Fibroblast of skin of left quadriceps (primary cell): Measurements from ENCODE around the gene MOCS1.
"Not testable (repeated sequence)": the region's sequence is repeated elsewhere in the genome, so short reads cannot be mapped to it uniquely, and the experiment has no call there.

Experiments used
- DNase-seq, 2 experiments: peaks; one replicate each; pipeline ENCODE4 v3.0.0-alpha.2; 2013; ENCODE audit warnings: low read depth in 2 of 2

MOCS1 gene

GRCh38 chr6:39934131-39934757 lies at the start of gene MOCS1:
MOCS1 (minus strand) TSS chr6:39934462; CDS start chr6:39934417, 45 bp downstream.
- no peak for DNase-seq

DNA sequence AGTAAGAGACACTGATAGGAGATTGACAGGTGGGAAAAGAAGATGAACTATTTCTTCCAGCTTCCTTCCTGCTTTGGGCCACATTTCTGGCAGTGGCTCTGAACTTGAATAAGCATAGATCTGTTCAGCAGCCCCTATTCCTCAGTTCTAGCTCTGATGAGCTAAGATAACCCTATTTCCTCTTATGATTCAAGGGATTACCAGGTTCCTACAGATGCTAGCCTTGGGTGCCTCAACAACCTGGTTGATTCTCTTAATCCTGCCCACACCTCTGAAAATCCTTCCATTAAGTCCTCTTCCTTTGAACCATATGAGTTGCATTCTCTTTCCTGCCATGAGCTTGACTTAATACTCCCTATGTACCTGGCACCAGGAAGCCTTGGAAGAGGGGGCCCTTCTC lies 49.8 kb upstream of the MOCS1 start:
- no peak for DNase-seq

- DNase-seq = no peak
Observed at GRCh38 chr6:39983193-39983592, 48.9 kb upstream of the MOCS1 start.

DNA sequence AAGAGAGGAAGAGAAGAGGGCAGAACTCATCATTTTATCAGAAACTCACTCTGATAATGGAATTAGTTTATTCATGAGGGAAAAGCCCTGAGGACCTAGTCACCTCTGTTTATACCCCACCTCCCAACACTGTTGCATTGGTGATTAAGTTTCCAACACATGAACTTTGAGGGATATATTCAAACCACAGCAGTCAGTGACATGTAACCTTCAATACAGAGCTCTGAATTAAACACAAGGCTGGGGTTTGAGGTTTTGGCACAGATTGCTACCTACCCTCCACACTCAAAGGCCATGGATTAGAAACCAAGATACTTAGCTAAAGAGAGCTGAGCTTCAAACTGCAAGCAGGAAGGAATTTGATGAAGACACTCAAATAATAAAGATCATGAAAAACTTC lies 48.5 kb upstream of the MOCS1 start:
- no peak for DNase-seq

DNA sequence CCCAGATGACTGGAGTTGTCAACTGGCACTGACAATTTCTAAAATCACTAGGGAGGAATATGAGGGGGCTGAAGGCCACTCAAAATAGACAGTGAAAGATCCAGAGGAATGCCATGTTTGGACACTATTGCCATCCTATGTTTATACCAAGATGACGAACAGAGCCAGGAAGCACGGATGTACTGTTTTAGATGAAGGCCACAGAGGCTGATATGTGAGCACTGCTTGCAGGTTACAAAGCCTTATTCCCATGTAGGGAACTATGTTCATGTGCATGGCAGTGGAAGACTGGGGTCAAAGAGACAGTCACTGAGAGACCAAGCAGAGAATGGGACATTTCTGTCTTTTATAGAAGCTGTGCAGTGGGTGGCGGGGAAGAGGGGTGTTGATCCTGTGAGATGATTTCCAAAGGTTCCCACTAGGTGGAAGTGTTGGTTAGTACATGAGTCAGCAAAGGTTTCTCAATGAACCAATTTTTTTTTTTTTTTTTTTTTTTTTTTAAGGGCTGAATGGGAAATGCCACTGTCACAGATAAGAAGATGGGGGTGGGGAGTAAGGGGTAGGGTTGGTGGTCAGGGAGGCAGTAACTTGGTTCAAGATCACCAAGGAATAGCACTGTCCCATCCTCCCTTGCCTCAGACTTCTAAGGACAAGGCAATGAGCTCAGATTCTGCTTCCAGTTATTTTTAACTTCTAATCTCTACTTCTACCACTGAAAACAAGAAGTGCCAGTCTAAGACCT lies 46.7 kb upstream of the MOCS1 start:
- peak; percentile 15 for DNase-seq

DNA sequence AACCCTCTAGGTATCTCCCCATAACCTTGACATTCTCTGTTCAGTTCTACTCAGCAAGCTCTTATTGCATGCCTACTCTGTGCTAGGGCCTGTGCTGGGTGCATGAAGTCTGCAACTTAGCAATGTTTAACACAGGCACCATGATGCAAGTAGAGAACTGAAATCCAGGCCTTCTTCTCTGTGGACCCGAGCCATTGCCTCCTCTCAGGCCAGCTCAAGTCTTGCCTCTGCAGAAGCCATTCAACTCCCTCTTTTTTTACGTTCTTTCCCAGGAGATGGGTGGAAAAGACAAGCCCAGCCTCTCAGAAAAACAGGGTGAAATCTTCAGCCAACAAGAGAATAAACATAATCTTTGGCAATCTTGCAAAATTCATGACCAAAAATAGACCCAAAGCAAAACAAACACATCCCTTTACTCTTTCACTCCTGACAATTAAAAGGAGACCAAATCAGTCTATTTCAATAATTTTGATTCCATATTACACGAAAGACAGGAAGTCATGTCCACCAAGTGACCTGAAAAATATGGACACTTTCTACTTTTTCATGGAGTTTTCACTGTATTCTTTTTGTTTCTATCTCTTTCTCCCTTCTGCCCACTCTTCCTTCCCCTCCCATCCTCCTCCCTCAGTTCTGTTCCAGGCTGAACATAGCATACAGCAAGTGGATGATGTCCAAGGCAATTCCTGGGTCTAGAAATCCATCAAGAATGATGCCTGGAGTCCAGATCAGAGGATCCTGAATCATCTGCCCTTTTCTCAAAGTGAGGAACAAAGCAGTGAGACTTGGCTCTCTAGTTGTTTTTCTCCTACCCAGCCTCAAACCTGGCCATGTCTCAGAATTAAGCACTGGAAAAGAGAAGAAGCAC lies 45.4 kb upstream of the MOCS1 start:
- no peak for DNase-seq

- no peak for DNase-seq
Observed at GRCh38 chr6:39978240-39978639, 44.0 kb upstream of the MOCS1 start.

- no peak for DNase-seq
Observed at GRCh38 chr6:39973661-39974060, 39.4 kb upstream of the MOCS1 start.

GRCh38 chr6:39972717-39973116 lies 38.5 kb upstream of the MOCS1 start:
- not testable (repeated sequence) for DNase-seq

DNA sequence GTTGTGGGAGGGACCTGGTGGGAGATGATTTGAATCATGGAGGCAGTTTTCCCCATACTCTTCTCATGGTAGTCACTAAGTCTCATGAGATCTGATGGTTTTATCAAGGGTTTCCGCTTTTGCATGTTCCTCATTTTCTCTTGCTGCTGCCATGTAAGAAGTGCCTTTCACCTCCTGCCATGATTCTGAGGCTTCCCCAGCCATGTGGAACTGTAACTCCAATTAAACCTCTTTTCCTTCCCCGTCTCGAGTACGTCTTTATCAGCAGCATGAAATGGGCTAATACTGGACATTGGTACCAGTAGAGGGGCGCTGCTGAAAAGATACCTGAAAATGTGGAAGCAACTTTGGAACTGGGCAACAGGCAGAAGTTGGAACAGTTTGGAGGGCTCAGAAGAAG lies 36.9 kb upstream of the MOCS1 start:
- DNase-seq = not testable (repeated sequence)

DNA sequence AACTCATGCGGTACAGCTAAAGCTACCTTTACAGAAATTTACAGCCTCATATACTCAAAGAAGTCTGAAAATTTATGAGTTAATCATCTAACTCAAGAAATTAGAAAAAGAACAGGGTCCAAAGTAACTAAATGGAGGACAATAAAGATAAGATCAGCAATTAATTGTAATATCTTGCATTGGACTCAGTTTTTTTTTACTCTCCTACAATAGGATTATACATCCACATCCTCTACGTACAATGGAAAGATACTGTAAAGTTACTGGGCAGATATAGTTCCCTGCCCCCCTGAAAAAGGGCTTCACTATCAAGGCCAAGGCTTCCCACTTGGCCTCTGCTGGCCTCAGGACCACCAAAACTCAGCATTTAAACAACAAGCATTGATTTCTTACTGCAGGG lies 31.5 kb upstream of the MOCS1 start:
- no peak for DNase-seq

- DNase-seq = no peak
Observed at GRCh38 chr6:39964530-39964929, 30.3 kb upstream of the MOCS1 start.

GRCh38 chr6:39964094-39964493 lies 29.8 kb upstream of the MOCS1 start:
- no peak for DNase-seq

DNA sequence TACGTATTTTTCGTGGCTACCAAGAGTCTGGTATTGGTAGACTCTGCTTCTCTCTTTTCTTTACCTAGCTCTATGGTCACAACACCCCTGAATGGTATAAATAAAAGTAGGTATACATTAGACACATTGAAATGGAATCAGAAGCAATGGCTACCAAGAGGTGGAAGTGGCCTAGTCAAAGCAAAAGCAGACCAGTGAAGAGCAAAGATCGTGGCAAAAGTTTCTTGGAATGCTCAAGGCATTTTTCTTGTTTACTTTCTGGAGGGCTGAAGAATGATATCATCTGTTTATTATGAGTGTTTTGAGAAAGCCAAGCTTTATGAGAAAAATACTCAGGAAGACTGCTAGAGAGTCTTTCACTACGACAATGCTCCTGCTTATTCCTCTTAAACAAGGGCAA lies 28.6 kb upstream of the MOCS1 start:
- no peak for DNase-seq

DNA sequence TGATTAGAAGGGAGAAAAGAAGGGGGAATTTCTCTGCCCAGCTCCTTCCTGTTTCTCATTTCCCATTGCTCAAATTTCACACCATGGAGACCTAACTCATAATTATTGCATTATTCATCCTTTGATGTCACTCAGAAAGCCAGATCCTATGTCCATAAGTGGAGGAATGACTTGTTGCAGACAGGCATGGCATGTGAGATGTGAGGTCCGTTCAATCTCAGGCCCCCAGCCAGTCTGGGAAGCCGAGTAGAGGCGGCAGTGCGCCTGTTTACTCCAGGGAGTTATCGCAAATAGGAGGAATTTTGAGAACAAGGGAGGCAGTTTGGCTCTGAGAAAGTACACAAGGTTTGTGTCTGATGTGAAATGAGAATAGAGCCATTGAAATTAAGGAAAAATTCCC lies 26.9 kb upstream of the MOCS1 start:
- peak; percentile 13 to 19 for DNase-seq

DNA sequence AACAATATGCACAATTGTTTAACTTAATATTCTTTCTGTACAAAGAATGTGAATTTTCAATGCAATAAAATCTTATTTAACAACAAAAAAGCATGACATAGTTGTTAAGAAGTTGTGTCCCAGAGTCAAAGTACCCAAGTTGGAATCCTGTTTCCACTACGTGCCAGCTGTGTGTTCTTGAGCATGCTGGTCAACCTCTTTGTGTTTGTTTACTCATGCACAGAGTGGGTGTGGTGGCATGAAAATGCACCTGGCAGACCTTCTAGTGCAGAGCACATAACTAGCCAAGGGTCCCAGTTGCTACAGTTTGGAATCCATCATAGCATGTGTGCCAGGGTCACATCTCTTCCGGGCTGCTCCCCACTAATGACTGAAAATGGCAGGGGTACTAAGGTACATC lies 24.7 kb upstream of the MOCS1 start:
- no peak for DNase-seq

DNA sequence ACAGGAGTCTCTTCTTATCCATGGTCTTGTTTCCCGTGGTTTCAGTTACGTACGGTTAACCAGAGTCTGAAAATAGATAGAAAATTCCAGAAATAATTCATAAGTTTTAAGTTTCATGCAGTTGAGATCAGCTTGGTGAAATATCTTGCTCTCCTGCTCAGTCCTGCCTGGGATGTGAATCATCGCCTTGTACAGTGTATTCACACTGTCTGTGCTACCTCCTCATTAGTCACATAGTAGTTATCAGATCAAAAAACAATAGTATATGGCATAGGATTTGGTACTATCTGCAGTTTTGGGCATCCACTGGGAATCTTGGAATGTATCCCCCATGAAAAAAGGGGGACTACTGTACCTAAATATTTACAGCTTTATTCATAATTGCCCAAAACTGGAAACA lies 22.7 kb upstream of the MOCS1 start:
- DNase-seq = no peak

GRCh38 chr6:39953076-39953618 lies 18.9 kb upstream of the MOCS1 start:
- no peak for DNase-seq

- DNase-seq = no peak
Observed at GRCh38 chr6:39952167-39952566, 17.9 kb upstream of the MOCS1 start.

GRCh38 chr6:39951716-39952115 lies 17.5 kb upstream of the MOCS1 start:
- DNase-seq = no peak

- no peak for DNase-seq
Observed at GRCh38 chr6:39951191-39951590, 16.9 kb upstream of the MOCS1 start.

DNA sequence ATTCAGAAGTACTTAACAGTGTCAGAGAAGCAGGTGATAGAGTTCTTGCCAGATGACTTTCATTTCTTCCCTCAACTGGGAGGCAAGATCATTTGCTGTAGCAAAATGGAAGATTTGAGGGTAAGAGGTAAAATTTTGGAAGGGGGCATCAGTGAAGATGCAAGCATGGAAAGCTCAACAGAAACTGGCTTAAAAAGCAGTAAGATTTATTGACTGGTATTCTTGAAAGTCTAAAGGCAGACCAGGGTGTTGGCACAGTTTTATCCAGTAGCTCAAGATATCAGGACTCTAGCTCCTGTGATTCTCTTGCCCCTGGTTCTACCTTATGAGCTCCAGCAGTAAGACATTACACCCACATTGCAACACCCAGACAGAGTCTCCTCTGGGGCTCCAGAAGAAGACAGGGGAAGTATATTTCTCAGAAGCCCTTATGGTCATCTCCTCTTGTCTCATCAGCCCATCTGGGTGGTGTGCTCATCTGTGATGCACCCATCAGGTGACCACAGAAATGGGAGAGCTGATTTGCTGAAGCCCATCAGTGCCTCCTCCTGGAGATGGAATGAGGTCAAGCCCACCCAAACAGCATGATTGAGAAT lies 16.0 kb upstream of the MOCS1 start:
- no peak for DNase-seq
